ENCODE measurements around the gene LACTBL1.

DNA sequence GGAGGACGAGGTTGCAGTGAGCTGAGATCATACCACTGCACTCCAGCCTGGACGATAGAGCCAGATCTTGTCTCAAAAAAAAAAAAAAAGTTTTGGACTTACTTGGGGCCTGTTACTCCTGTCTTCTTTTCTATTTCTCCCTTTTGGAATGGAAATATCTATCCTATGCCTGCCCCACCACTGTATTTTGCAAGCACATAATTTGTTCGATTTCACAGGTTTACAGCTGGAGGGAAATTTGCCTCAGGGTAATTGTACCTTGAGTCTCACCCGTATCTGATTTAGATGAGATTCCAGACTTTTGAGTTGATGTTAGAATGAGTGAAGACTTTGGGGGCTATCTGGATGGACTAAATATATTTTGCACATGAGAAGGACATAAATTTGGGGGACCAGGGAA lies 34.4 kb upstream of the LACTBL1 start:
- no peak for TF ChIP-seq CTCF (IDR thresholded peaks at IDR 0.05; ENCODE audit: insufficient read depth, low read length)
- TF ChIP-seq REST (IDR thresholded peaks at IDR 0.05; ENCODE audit: insufficient replicate concordance, low read depth): no peak
- TF ChIP-seq POLR2AphosphoS5 (IDR thresholded peaks at IDR 0.05; ENCODE audit: low read depth): no peak
